HG03354 (cell line): ENCODE data around the gene AJM1.
"Not testable (repeated sequence)": the region's sequence is repeated elsewhere in the genome, so short reads cannot be mapped to it uniquely, and the experiment has no call there.

Source experiments
- ATAC-seq: cut with Tn5 transposase; IDR thresholded peaks from one replicate; pipeline ENCODE4 v1.9.1; 2021; ENCODE audit warnings: mild to moderate bottlenecking; ENCODE audit not compliant: unreplicated experiment, poor library complexity, severe bottlenecking

AJM1 gene

DNA sequence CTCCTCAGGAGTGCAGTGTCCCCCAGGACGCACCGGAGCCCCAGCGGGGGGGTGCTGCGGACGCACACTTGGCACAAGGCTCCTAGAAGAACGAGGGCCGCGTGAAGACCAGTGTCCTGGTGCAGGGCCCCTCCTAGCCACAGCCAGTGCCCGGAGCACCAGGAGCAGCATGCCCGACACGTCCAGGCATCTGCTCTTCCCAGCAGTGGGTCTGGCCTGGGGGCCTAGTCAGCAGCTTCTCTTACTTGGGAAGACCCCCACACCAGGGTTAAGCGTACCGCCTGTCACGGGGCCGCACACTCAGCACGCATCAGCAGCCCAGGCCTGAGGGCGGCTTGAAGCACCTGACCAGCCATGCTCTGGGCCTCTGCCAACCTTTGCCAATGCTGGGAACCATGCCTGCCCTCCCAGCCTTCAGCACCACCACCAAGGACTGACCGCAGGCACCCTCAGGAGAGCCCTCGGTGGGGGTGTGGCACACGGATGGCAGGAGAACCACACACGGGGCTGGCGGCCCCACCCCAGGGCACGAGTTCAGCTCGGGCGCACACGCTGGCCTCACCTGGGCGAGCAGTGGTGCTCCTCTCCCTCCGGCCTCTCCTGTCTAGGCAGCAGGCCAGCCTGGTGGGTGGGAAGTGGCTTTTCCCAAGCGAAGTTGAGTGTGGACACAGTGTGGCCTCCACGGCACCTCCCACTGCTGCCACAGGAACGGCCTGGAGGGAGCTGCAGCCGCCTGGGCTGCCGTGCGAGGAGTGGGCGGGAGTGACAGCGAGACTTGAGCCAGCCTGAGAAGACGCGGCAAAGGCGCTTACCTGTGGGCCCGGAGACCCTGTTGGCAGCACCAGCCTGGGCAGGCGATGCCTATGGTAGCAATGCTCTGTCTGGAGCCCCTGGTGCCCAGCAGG, 12.0 kb upstream of the AJM1 start:
- no peak for ATAC-seq

DNA sequence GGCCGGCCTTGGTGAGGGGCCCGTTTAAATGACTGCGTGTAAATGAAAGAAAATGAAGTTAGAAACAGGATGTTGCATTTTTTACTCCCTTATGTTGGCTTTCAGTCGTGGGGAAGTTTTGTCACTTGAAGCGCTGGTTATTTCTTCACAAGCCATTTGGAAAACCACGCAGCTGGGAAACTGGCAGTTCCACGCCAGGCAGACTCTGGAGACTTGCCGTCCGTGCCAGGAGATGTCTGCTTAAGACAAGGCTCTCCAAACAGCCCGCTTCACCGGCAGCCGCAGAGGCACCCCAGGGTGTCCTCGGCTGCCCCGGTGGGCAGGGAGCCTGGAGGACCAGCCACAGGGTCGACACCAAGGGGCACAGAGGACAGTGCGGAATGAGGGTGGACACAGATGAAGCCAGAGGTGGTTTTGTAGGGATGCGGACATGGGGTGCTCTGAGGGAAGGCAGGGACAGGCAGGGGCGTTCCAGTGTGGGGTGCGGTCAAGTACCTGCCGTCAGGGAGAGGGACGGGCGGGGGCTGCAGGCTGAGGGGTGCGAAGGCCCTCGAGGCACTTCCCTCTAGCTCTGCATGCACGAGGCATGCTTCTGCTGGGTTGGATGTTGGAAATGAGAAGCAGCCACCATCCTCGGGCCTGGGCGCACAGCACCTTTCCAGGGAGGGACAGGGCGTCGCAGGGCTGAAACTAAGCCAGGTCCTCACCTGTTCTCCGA, 11.1 kb upstream of the AJM1 start:
- ATAC-seq = no peak

DNA sequence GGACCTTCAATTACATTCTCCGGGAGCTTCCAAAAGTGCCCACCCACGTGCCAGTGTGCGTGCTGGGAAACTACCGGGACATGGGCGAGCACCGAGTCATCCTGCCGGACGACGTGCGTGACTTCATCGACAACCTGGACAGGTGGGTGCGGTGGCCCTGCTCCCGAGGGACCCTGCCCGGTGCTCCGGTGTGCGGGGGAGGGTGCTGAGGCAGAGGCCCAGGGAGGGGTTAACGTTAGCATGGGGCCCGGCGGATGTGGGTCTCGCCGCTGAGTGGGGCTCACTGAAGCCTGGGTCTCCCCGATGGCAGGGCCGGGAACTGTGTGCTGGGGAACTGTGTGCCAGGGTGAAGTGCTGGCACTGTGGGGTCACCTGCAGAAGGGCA, 10.6 kb upstream of the AJM1 start:
- no peak for ATAC-seq

DNA sequence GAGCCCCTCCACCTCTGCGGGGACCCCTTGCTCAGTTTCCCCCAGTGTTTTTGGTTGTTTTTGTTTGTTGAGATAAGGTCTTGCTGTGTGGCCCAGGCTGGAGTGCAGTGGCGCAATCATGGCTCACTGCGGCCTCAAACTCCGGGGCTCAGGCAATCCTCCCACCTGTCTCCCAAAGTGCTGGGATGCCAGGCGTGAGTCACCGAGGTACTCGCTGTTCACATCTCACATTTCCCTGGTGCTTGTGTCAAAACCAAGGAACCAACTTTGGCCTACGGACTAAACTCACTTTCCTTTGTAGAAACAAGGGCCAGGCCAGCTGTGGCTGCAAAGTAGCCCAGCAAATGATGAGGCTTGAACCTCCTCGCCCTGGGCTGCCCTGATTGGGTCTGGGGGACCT, 9.7 kb upstream of the AJM1 start:
- no peak for ATAC-seq

DNA sequence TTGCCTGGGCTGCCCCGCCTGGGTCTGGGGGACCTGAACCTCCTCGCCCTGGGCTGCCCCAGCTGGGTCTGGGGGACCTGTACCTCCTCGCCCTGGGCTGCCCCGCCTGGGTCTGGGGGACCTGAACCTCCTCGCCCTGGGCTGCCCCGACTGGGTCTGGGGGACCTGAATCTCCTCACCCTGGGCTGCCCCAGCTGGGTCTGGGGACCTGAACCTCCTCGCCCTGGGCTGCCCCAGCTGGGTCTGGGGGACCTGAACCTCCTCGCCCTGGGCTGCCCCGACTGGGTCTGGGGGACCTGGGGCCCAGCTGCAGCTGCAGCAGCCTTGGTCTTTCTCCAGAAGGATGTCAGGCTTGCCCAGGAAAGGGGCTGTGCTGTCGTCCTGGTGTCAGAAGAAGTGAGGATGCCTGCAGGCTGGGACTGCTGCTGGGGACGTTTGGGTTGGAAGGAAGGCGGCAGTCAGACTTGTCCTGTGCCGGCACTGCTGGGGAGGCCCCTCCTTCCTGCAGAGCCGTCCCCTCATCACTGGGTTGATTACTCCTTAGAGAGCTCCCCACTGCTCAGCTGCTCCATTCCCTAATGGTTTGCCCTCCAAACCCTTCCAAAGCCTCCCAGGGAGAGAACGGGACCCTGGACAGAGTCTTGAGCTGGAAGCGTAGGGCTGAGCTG, 8.8 kb upstream of the AJM1 start:
- ATAC-seq = not testable (repeated sequence)

DNA sequence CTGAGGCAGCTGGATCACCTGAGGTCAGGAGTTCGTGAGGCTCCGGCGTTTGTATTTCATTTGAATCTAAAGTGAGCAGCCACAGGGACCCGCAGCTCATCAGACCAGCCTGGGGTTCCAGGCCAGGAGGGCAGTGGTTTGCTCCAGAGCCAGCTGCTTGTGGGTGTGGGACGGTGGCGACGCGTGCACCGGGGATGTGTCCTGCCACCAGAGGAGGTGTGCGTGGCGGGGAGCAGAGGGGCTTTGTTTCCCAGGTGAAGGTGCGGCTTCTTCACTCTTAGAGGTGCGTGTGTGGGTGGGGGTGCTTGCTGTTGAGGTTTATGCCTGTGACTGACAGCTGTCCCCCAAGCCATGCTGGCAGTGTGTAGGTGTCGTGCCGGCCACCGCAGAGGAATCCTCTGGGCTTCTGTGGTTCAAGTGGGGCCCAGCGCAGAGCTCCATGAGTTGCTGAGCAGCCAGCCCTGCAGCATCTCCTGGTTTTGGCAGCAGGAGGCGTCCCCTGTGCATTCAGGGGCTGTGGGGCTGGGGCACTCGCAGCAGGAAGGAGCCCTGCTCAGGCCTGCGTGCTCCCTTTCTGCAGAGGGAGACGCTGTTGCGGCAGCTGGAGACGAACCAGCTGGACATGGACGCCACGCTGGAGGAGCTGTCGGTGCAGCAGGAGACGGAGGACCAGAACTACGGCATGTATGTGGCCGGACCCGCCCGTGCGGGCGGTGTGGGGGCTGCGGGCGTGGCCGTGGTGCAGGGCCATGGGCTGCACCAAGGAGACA, 6.9 kb upstream of the AJM1 start:
- ATAC-seq = no peak

DNA sequence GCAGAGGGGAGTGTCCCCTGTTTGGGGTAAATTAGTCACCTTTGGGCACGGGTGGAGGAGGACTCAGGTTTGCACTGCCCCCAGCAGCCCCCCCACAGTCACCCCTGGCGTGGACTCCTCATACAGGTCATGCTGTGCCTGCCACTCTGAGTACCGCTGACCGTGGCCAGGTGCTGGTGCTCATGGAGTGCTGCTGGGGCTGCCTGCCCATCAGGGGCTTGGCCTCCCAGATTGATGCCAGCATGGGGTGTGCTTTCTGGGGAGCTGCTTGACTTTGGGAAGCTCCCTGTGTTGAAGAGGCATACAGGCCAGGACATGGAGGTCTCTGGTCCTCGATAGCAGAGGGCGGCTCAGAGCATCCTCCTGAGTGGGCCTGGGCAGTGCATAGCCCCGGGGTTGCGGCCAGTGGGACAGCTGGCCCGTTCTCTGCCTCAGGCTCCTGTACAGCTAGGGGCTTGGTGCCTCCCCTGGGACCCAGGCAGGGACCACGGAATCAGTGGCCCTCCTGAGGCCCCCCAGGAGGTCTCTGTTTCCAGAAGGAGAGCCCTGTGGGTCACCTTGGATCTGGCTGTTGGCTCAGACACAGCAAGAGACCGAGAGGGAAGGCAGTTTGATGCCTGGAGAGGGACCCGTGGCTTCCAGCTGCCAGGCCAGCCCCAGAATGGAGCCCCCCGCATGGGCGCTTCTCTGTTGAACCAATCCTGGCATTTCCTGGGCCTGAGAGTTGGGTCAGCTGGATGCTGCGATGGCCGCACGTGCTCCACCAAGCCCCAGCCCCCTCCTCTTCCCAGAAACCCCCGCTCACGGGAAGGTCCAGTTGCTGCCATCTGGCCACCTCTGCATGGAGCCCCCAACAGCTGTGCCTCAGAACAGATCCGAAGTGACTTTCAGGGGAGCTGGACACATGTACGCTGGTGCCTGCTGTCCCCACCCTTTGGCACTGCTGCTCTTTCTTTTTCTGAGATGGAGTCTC, 6.1 kb upstream of the AJM1 start:
- no peak for ATAC-seq

DNA sequence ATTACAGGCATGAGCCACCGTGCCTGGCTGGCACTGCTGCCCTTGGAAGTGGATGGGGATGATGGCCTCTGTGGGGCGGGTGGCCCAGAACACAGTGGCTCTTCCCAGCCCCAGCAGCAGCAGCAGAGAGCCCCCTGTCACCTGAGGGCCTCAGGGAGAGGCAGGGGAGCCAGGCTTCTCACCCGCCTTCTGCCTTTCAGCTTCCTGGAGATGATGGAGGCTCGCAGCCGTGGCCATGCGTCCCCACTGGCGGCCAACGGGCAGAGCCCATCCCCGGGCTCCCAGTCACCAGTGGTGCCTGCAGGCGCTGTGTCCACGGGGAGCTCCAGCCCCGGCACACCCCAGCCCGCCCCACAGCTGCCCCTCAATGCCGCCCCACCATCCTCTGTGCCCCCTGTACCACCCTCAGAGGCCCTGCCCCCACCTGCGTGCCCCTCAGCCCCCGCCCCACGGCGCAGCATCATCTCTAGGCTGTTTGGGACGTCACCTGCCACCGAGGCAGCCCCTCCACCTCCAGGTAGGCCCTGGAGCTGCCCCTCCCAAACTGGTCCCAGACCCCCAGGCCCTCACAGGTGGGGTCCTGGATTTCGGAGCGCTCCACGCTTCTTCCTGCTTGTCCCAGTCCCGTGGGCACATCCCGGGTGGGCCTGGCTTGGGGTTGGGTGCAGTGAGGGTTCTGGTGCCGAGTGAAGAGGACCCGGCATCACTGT, 5.0 kb upstream of the AJM1 start:
- ATAC-seq = no peak

DNA sequence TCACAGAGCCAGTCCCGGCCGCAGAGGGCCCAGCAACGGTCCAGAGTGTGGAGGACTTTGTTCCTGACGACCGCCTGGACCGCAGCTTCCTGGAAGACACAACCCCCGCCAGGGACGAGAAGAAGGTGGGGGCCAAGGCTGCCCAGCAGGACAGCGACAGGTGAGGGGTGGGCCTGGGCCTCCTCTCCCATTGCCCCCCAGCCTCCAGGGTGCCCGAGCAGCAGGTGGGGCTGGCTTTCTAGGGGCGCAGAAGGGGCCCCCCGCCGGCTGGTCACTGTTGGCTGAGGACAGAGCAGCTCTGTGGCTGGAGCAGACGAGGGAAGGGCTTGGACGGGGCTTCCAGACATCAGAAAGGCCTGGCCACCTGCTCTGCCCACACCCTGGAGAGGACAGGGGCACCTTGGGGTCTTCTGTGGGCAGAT, 4.4 kb upstream of the AJM1 start:
- ATAC-seq = not testable (repeated sequence)

DNA sequence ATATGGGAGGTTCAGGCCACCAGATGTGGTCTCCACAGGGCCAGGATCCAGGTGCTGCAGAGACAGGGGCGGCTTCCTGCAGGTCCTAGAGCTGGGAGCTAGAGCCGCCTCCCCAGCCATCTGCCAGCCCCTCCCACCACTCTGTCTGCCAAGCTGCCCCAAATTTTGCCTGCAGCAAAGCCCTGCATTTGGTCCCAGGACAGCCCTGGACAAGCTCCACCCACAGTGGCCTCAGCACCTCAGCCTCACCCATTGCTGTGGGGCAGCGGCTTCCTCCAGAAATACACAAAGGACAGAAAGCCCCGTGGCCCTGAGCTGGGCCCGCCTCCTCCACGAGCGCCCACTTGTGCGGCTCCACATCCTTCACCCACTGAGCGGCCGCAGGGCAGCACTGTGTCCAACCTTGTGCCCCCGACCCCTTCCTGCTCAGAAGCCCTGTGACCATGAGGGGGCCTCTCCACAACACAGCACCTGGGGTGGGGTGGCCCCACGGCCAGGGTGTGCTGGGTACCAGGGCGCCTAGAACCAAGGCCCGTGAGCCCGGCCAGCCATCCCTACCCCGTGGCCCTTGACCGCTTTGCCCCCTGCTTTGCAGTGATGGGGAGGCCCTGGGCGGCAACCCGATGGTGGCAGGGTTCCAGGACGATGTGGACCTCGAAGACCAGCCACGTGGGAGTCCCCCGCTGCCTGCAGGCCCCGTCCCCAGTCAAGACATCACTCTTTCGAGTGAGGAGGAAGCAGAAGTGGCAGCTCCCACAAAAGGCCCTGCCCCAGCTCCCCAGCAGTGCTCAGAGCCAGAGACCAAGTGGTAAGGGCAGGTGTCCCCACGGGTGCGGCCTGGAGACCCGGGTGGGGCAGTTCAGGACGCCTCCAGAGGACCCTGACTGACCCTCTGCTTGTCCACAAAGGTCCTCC, 3.7 kb upstream of the AJM1 start:
- no peak for ATAC-seq

DNA sequence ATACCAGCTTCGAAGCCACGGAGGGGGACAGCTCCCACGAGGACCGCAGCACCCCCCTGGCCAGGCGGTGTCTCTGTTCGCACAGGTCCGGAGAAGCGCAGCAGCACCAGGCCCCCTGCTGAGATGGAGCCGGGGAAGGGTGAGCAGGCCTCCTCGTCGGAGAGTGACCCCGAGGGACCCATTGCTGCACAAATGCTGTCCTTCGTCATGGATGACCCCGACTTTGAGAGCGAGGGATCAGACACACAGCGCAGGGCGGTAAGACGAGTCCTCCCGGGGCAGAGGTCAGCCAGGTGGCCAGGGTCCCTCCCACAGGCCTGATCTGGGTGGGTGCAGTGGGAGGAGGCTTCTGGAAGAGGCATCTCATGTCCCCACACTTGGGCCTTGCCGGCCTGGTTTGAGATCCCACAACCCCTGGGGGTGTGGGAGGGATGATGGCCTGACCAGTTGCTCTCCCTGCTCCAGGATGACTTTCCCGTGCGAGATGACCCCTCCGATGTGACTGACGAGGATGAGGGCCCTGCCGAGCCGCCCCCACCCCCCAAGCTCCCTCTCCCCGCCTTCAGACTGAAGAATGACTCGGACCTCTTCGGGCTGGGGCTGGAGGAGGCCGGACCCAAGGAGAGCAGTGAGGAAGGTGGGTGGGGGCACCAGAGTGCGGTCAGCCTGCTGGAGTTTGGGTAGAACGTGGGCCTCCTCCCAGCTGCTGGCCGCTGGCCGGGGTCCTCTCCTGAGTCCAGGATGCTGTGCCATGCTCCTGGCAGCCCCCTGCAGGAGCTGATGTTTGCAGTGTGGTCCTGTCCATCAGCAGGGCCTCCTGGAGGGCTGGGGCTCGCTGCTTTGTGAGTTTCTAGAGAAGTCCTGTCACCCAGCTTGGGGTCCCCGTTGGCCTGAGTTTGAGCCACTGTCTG, 2.8 kb upstream of the AJM1 start:
- ATAC-seq = no peak

DNA sequence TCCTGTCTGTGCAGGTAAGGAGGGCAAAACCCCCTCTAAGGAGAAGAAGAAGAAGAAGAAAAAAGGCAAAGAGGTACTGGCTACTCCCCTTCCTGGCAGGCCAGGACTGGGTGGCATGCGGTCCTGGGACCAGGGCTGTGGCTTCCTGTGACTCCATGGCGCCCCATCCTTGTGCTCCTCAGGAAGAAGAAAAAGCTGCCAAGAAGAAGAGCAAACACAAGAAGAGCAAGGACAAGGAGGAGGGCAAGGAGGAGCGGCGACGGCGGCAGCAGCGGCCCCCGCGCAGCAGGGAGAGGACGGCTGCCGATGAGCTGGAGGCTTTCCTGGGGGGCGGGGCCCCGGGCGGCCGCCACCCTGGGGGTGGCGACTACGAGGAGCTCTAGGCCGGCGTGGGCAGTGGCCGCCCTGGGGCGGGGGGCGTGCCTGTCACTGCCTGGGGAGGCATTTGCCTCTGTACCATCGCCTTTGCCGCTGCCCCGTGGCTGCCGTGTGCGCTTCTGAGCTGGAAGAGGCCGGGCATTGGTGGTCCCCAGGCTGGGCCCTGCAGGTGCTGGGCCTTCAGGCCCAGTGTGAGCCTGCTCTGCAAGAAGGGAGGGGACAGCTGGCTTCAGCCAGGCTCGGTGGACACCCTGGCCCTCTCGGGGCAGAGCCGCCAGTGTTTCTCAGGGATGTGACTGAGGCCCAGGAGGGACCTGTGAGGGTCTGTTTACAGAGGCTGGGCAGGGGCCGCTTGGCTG, 2.0 kb upstream of the AJM1 start:
- no peak for ATAC-seq

DNA sequence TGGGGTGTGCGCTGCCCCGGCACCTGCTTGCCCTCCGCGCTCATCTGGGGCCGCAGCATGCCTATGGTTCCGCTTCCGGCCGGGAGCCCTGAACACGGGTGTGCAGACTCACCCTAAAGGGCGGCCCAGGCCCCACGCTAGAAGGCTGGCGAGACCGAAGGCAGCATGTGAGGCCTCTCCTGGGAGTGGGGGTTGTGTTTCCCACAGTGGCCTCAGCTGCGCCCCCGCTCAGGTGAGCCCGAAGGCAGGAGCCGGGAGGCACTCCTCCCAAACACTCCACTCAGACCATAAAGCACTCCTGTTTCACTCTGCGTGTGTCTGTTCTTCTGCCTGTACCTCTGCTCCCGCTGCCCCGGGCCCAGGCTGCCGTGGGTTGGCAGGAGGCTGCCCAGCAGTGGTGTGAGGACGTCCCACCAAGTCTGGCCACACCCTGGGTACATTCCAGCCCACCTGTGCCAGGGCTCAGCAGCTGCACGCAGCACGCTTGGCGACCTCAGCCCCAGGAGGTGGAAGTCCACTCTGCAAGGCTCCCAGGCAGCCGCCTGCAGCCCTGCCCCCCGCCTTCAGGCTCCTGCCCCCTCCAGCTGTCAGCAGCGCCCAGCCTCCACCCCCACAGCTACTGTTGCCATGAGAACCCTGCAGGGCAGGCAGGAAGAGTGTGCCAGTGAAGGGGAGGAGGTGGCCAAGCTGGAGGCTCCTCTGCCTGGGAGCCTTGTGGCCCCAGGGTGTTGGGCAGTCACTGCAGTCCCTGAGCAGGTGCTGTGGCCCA, 1.2 kb upstream of the AJM1 start:
- no peak for ATAC-seq

DNA sequence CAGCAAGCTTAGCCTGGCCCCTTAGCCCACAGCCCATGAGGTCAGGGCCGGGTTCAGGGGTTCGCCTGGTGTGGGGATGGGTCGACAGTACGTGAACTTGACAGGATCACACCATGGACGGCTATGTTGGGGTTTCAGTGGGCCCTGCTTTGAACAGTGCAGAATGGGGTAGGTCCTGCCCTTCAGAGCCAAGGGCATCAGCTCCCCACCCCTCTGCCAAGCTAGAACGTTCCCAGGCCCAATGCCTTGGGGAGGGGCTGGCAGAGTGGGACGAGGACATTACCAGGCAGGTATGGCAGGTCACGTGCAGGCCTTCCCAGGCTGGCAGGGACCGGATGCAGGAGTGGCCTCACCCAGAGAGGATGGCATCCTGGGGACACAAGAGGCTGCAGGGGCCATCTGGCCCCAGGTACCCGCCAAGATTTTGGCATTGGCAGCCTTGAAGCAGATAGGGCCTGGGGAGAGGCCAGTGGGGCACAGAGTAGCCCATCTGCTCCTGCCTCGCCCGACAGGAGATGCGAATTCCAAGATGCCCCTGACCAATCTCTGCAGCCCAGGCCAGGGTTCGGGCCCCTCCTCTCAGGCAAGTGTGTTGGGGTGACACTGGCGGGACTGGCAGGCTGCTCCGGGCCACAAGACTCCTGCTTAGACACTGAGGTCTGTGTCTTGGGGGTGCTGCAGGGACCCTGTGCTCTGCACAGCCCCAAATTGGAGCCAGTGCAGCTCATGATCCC, 465 bp upstream of the AJM1 start:
- not testable (repeated sequence) for ATAC-seq
